K562 (cell line): ENCODE results near the gene ACO2. TPM values are rescaled to one million over a fixed set of nuclear protein-coding genes. Genes with fewer than 3 reads are reported as not detected.

Experiments
- ATAC-seq: fragments of 200-7000 bp; cut with Tn5 transposase; 3 replicates; pipeline ENCODE4 v1.9.1; 2020; ENCODE audit warnings: moderate library complexity
- BruUV-seq: library from RNA; stranded (reverse); fragments of 400-500 nt; replicated peaks from 2 replicates; lab custom pipeline; 2021; lab: Mats Ljungman, UMichigan
- CTCF ChIA-PET: fragments of 300-600 bp; formaldehyde crosslinking; extraction: SDS; loops from one replicate; lab custom pipeline; 2021; ENCODE audit warnings: low intra/inter-chr PET ratio; lab: Yijun Ruan, JAX
- POLR2A ChIA-PET: fragments of 300-600, 350-650 bp; sonication (Branson Sonifier 250); formaldehyde crosslinking; extraction: SDS; loops from one replicate; lab custom pipeline; 2021; ENCODE audit warnings: antibody characterized with exemption, inconsistent platforms; lab: Yijun Ruan, JAX
- DNase-seq, 4 experiments: peaks; one replicate each; pipeline versions ENCODE4 v3.0.0 to v3.0.0-alpha.2; 2011 to 2018; ENCODE audit warnings: low spot score in 3 of 4, mixed read lengths in 3 of 4; ENCODE audit errors: extremely low read depth in 1 of 4
- FAIRE-seq: peaks from 2 replicates; lab custom pipeline; 2011; peaks lifted over from hg19 to GRCh38; lab: Jason Lieb, UNC
- H2AFZ ChIP-seq: 2 replicates; pipeline ENCODE4 v1.6.0; 2011; ENCODE audit warnings: low read depth, low read length, control low read depth, inconsistent platforms
- H3K27ac ChIP-seq: fragments of 200-600 bp; 3 replicates; pipeline ENCODE4 v1.8.0; 2011; ENCODE audit warnings: low read depth, mild to moderate bottlenecking, control low read depth, inconsistent platforms, low read length, moderate library complexity, mixed read lengths; ENCODE audit errors: extremely low read depth
- H3K27me3 ChIP-seq, 2 experiments: fragments of 300-600 bp in 1 of 2; 2 replicates in 1 of 2; 3 replicates in 1 of 2; pipeline versions ENCODE4 v1.6.0 to v1.8.0; 2011; ENCODE audit warnings: inconsistent platforms in 2 of 2, low read length in 2 of 2, mild to moderate bottlenecking in 1 of 2, mixed read lengths in 1 of 2, moderate library complexity in 1 of 2; ENCODE audit not compliant: control insufficient read depth in 2 of 2, insufficient read depth in 2 of 2
- H3K36me3 ChIP-seq: fragments of 300-600 bp; 3 replicates; pipeline ENCODE4 v1.8.0; 2011; ENCODE audit warnings: mild to moderate bottlenecking, low read length, inconsistent platforms; ENCODE audit not compliant: control insufficient read depth, insufficient read depth
- H3K4me1 ChIP-seq, 2 experiments: fragments of 200-600 bp in 1 of 2; replicated peaks in 1 of 2; 2 replicates in 1 of 2; 3 replicates in 1 of 2; pipeline versions ENCODE4 v1.5.1 to v1.8.0; 2011; ENCODE audit warnings: inconsistent platforms in 2 of 2, low read length in 2 of 2, mild to moderate bottlenecking in 1 of 2, mixed read lengths in 1 of 2, moderate library complexity in 1 of 2; ENCODE audit not compliant: control insufficient read depth in 2 of 2, insufficient read depth in 2 of 2
- H3K4me2 ChIP-seq: 2 replicates; pipeline ENCODE4 v1.6.1; 2011; ENCODE audit warnings: low read length, control low read depth, inconsistent platforms, mixed read lengths; ENCODE audit not compliant: insufficient read depth
- H3K4me3 ChIP-seq: fragments of 200-600 bp; sonication (generic), shearing (Covaris generic); 2 replicates; pipeline ENCODE4 v1.5.1; 2016; ENCODE audit warnings: control low read depth, inconsistent platforms
- H3K79me2 ChIP-seq: fragments of 200-600 bp; 3 replicates; pipeline ENCODE4 v1.8.0; 2011; ENCODE audit warnings: low read length, inconsistent platforms; ENCODE audit not compliant: control insufficient read depth, insufficient read depth
- H3K9ac ChIP-seq, 2 experiments: 2 replicates each; pipeline versions ENCODE4 v1.6.0 to v1.6.1; 2011; ENCODE audit warnings: low read depth in 2 of 2, low read length in 2 of 2, control low read depth in 1 of 2, inconsistent platforms in 1 of 2, mild to moderate bottlenecking in 1 of 2, mixed read lengths in 1 of 2; ENCODE audit not compliant: insufficient read depth in 1 of 2
- H3K9me1 ChIP-seq: one replicate; pipeline ENCODE4 v1.6.0; 2011; ENCODE audit warnings: inconsistent platforms, mild to moderate bottlenecking, low read length, moderate library complexity; ENCODE audit not compliant: control insufficient read depth, insufficient read depth
- H3K9me3 ChIP-seq: replicated peaks from 2 replicates; pipeline ENCODE4 v1.5.1; 2011; ENCODE audit warnings: low read depth, low read length, inconsistent platforms; ENCODE audit not compliant: control insufficient read depth, insufficient read depth
- H4K20me1 ChIP-seq: replicated peaks from 2 replicates; pipeline ENCODE4 v1.6.1; 2011; ENCODE audit warnings: low read length, inconsistent platforms, mixed read lengths; ENCODE audit not compliant: control insufficient read depth, insufficient read depth
- C11orf30 ChIP-seq: fragments of 450-650 bp; IDR thresholded peaks from 2 replicates; pipeline ENCODE4 v1.6.1; 2016; ENCODE audit warnings: low read depth, mild to moderate bottlenecking
- CC2D1A ChIP-seq: fragments of 450-650 bp; IDR thresholded peaks from 2 replicates; pipeline ENCODE4 v1.6.1; 2017; ENCODE audit warnings: mild to moderate bottlenecking
- DPF2 ChIP-seq: fragments of 450-650 bp; IDR thresholded peaks from 2 replicates; pipeline ENCODE4 v1.6.1; 2016
- GATAD2A ChIP-seq: fragments of 450-650 bp; IDR thresholded peaks from 2 replicates; pipeline ENCODE4 v1.6.1; 2017
- KDM1A ChIP-seq, 2 experiments: fragments of 450-650 bp; IDR thresholded peaks; 2 replicates each; pipeline ENCODE4 v1.6.1; 2016; ENCODE audit warnings: mild to moderate bottlenecking in 2 of 2
- MAFF ChIP-seq: IDR thresholded peaks from 2 replicates; pipeline ENCODE4 v1.6.1; 2012; ENCODE audit warnings: low read length, improper control_type of control experiment
- MAFG ChIP-seq: fragments of 450-650 bp; conservative IDR thresholded peaks from 2 replicates; pipeline ENCODE4 v1.6.1; 2016; ENCODE audit warnings: missing genetic modification characterization, missing compliant biosample characterization
- MECOM ChIP-seq: fragments of 250-450 bp; sonication (Bioruptor Pico); IDR thresholded peaks from 2 replicates; pipeline ENCODE4 v1.8.0; 2022; ENCODE audit warnings: inconsistent platforms
- MTA3 ChIP-seq: fragments of 450-650 bp; formaldehyde crosslinking; IDR thresholded peaks from 2 replicates; pipeline ENCODE4 v1.6.1; 2017; ENCODE audit warnings: mild to moderate bottlenecking, borderline replicate concordance
- MYC ChIP-seq, 2 experiments: fragments of 250-450 bp in 1 of 2; sonication (Bioruptor Pico) in 1 of 2; IDR thresholded peaks; 2 replicates each; pipeline versions ENCODE4 v1.5.1 to v1.6.1; 2012 to 2021; ENCODE audit warnings: low read depth in 2 of 2, borderline replicate concordance in 1 of 2, improper control_type of control experiment in 1 of 2, low read length in 1 of 2, mild to moderate bottlenecking in 1 of 2, moderate library complexity in 1 of 2
- PHB ChIP-seq: fragments of 250-450 bp; sonication (Bioruptor Pico); IDR thresholded peaks from 2 replicates; pipeline ENCODE4 v1.5.0; 2021
- RBM34 ChIP-seq: fragments of 200-400 bp; formaldehyde crosslinking; IDR thresholded peaks from 2 replicates; pipeline ENCODE4 v1.6.1; 2018; ENCODE audit warnings: low read length, borderline replicate concordance; ENCODE audit not compliant: insufficient read depth
- SMARCA4 ChIP-seq: fragments of 450-650 bp; IDR thresholded peaks from 2 replicates; pipeline ENCODE4 v1.6.1; 2016
- STAT5B ChIP-seq: fragments of 250-450 bp; sonication (Bioruptor Pico); IDR thresholded peaks from 2 replicates; pipeline ENCODE4 v1.8.0; 2021; ENCODE audit warnings: mild to moderate bottlenecking, inconsistent platforms
- ZNF592 ChIP-seq: fragments of 450-650 bp; IDR thresholded peaks from 2 replicates; pipeline ENCODE4 v1.6.1; 2017; ENCODE audit warnings: antibody characterized with exemption, mild to moderate bottlenecking
- WGBS: fragments of 100-300 bp; shearing (Covaris generic); methylation state at CpG from one replicate; pipeline ENCODE4 v1.1.6; 2016; ENCODE audit warnings: low coverage, mixed read lengths; ENCODE audit not compliant: insufficient coverage; ENCODE audit errors: missing lambda C conversion rate; 5-methylcytosine and 5-hydroxymethylcytosine counted together
- in situ Hi-C: fragments of 300-500 bp; cut with MboI; formaldehyde crosslinking; loops from 4 replicates; pipeline ENCODE4 v1.15.0; 2018; ENCODE audit warnings: inconsistent platforms, mixed read lengths
- intact Hi-C: fragments of 100-400 bp; cut with micrococcal nuclease; formaldehyde crosslinking; loops from 2 replicates; pipeline ENCODE4 v1.14.2; 2022
- polyA plus RNA-seq, 8 experiments: library from polyadenylated mRNA; depleted of rRNA in 4 of 8; stranded (reverse) in 5 of 8; unstranded in 3 of 8; fragments of >200 nt; fragmentation: Nextera tagmentation in 2 of 8; fragmentation: Illumina TruSeq in 1 of 8; extraction: Ambion mirVana in 2 of 8; extraction: Trizol in 1 of 8; gene quantifications; 2 replicates each; pipeline versions ENCODE4 v1.2.1 to v1.2.3, GENCODE V29; 2011 to 2014; ENCODE audit warnings: inconsistent platforms in 1 of 8, missing spikeins in 1 of 8
- total RNA-seq, 7 experiments: library from RNA; depleted of rRNA in 6 of 7; stranded (reverse); fragments of >200 nt in 6 of 7; fragmentation: Illumina TruSeq in 2 of 7; extraction: Trizol in 2 of 7; gene quantifications; 2 replicates each; pipeline versions ENCODE4 v1.2.1 to v1.2.3, GENCODE V29; 2011 to 2021; ENCODE audit warnings: low replicate concordance in 1 of 7

Gene ACO2
- total and polyA plus RNA-seq, 9 of the 15 experiments (the other 6 are each of a cell fraction or from before 2014, with no cell fraction given): 16.2 to 119 (median 43.2) TPM

DNA sequence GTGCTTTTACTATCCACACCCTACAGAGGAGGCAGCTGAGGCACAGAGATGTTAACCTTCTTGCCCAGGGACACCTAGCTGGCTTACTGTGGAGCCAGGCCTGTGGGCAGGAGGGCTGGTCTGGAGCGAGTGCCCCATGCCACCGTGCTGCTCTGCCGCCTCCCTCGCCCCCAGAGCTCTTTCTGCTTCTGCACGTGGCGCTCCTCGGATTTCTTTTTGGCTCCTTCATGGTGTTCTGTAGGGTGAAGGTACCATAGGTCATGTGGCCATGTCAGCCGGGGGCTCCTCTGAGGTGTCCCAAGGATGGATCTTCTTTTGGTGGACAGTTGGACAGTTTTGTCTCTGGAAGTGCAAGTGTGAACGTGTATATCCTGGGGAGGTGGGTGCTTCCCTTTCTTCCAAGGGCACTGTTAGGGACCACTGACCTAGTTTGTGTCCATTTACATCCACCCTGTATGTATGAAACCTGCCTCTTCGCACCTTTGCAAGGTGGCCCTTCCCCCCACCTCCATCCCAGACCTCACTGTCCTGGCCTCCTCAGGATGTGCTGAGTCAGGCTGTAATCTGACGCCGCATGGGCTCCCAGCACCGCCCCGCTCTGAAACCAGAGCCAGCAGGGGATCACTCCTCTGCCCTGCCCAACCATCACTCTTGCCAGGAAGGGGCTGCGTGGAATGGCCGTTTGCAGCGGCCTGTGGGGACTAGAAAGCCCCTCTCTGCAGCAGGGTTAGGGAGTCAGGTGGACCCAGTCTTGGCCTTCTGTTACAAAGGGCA is 43.7 kb downstream of the ACO2 start:
- H3K79me2 ChIP-seq: peaks cover 13% of the 10 kb centered on the region
- H3K9ac ChIP-seq: peak overlapping the region; percentile 19 to 72; a peak in 3 of 4 replicates
- H3K36me3 ChIP-seq: peaks cover 88% of the 10 kb centered on the region
- DNase-seq (peak; percentile 83 to 90 (median 86)), ATAC-seq (peak; percentile 100), FAIRE-seq (peak; percentile 96)
- POLR2A ChIA-PET: no interaction called here
- H2AFZ ChIP-seq: no peak overlapping the region
- peaks cover 17 to 32% of the 10 kb centered on the region in 2 experiments for H3K4me1 ChIP-seq
- H4K20me1 ChIP-seq: no peaks in the 10 kb centered on the region
- in situ Hi-C loops: no loop called here
- CTCF ChIA-PET: no interaction called here
- no peaks in the 10 kb centered on the region for H3K9me3 ChIP-seq
- no peaks in the 10 kb centered on the region for H3K9me1 ChIP-seq
- no peaks in the 10 kb centered on the region for H3K27me3 ChIP-seq
- H3K4me3 ChIP-seq: no peak overlapping the region
- no TSS peak for BruUV-seq
- intact Hi-C loops: loop anchor here (5.0 kb wide), 1 partner anchor 45 kb away; the partner anchor contains the start of genes ACO2 and PHF5A
- peak overlapping the region; percentile 61 for H3K4me2 ChIP-seq
- WGBS: 23% methylated on average over 15 of the region's 17 CpGs
- peak overlapping the region; percentile 69 for H3K27ac ChIP-seq
- no peak for TF ChIP-seq CC2D1A
- TF ChIP-seq GATAD2A: 0 out of 2 replicates have a peak, but pooled peaks have one; percentile 16
- TF ChIP-seq ZNF592: peak; percentile 85
- TF ChIP-seq KDM1A (IDR thresholded peaks at IDR 0.05): peak in 1 of 2 experiments; percentile 38; a peak in 3 of 4 replicates
- TF ChIP-seq STAT5B: no peak
- peak; percentile 99 for TF ChIP-seq C11orf30
- no peak for TF ChIP-seq PHB (CRISPR knock-in tag)
- TF ChIP-seq SMARCA4: peak; percentile 53
- TF ChIP-seq MYC (IDR thresholded peaks at IDR 0.05; ENCODE audit: low read depth, low read length): peak; percentile 45; the same call in 1 of the 2 replicates
- TF ChIP-seq MYC (CRISPR knock-in tag; IDR thresholded peaks at IDR 0.05; ENCODE audit: borderline replicate concordance, low read depth): no peak
- TF ChIP-seq MAFF: peak; percentile 92
- peak; percentile 67; the same call in 1 of the 2 replicates for TF ChIP-seq MECOM (CRISPR knock-in tag)
- TF ChIP-seq DPF2: peak; percentile 83
- TF ChIP-seq MTA3: peak; percentile 34; the same call in 1 of the 2 replicates
- peak; percentile 97 for TF ChIP-seq MAFG (tag)
- no peak for TF ChIP-seq RBM34
